HG02763 (cell line): Measurements from ENCODE around the gene DPEP3.
"Not testable (repeated sequence)": the region's sequence is repeated elsewhere in the genome, so short reads cannot be mapped to it uniquely, and the experiment has no call there.

Source experiments
- ATAC-seq: cut with Tn5 transposase; IDR thresholded peaks from one replicate; pipeline ENCODE4 v1.9.1; 2021; ENCODE audit warnings: mild to moderate bottlenecking, moderate library complexity; ENCODE audit not compliant: unreplicated experiment

Gene DPEP3, protein sequence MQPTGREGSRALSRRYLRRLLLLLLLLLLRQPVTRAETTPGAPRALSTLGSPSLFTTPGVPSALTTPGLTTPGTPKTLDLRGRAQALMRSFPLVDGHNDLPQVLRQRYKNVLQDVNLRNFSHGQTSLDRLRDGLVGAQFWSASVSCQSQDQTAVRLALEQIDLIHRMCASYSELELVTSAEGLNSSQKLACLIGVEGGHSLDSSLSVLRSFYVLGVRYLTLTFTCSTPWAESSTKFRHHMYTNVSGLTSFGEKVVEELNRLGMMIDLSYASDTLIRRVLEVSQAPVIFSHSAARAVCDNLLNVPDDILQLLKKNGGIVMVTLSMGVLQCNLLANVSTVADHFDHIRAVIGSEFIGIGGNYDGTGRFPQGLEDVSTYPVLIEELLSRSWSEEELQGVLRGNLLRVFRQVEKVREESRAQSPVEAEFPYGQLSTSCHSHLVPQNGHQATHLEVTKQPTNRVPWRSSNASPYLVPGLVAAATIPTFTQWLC

DNA sequence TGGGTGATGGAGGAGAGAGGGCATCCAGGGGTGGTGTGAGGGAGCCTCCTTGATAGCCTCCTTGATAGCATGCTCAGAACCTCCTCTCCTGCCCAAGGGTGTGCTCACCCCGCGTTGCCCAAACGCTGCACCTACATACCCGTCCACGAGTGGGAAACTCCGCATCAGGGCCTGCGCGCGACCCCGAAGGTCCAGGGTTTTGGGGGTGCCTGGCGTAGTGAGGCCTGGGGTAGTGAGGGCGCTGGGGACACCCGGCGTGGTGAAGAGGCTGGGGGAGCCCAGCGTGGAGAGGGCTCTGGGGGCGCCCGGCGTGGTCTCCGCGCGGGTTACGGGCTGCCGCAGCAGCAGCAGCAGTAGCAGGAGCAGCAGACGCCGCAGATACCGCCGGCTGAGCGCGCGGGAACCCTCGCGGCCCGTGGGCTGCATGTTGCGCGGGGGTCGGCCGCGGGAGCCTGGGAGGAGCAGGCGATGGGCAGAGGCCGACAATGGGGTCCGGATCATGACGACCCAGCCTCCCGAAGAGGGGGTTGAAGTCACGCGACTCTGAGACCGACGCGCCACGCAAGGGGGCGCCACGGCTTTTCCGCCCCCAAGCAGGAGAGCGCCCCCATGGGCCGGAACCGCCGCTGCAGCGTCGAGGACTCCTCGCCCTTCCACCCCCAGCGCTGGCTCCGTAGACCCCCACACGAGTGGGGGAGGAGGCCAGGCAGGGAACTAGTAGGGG is at the start of gene DPEP3:
Gene DPEP3, minus strand, starts transcription at position 545 of the 724 bp plus-strand sequence. Its CDS starts 119 bp downstream, at position 426.
- ATAC-seq, result no peak

DNA sequence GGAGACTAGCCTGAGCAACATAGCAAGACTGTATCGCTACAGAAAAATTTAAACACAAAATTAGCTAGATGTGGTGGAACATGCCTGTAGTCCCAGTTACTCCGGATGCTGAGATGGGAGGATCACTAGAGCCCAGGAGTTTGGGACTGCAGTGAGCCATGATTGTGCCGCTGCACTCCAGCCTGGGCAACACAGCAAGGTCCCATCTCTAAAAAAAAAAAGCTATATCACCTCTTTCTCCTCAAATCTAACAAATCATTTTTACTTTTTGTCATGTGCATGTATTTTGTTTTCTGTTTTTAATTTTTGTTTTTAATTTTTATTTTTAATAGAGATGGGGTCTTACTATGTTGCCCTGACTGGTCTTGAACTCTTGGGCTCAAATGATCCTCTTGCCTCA is 48.7 kb upstream of the DPEP3 start:
- no peak for ATAC-seq

DNA sequence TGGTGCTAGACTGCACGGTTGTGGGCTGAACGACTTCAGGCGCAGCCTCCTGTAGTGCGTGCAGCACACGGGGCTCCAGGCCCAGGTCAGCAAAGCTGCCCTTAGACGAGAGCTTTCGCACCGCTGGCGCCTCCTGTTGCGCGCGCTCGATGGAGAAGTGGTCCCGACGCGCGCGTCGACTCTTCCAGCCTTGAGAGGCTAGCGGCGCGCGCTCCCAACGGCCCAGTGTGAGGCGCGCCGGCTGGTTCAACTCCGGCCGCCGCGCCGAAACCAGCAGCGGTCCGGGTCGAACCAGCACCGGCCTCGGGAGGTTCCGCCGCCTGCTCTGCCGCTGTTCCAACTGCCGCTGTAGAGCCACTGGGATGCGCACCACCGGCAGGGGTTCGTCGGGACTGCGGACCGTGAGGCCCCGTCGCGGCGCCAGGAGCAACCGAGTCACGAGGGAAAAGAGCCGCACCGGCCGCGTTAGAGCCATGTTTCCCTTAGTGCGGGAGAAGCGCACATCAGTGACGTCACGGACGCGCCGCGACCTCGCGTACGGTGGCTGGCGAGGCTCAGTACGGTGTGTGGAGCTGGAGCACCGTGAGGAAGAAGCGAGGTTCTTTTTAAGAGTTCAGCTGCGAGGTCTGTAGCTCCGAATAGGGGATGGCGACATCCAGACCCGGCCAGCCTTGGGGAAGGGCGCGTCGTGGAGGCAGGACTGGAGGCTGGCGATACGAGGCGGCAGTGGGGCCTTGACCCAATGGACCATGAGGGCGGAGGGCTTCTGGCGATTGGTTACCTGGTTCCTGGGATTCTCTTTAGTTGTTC is 42.6 kb upstream of the DPEP3 start, which contains the start of the genes DDX28 and DUS2:
Gene DDX28, minus strand, starts transcription at position 505 of the 810 bp plus-strand sequence. Its CDS starts 30 bp downstream, at position 475.
Gene DUS2, plus strand, starts transcription at position 557 of the 810 bp plus-strand sequence. CDS start 14,740 bp downstream, outside the sequence.
- peak; percentile 64 for ATAC-seq

DNA sequence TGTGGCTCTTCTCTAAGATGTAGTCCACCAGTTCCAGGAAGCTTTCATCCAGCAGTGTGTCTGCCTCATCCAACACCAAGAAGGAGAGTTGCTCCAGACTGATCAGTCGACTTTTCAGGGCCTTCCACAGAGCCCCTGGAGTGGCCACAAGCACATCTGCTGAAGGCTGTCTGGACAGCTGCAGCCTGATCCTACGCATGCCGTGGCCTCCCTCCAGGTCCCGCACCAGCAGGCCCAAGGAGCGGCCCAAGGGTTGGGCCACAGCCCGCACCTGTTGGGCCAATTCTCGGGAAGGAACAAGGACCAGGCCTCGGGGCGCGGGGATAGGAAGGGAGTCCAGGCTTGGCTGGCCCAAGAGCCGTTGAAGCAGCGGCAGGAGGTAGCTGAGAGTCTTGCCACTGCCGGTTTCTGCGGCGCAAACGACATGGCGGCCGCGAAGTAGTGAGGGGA is 42.0 kb upstream of the DPEP3 start:
- ATAC-seq, result peak; percentile 13

DNA sequence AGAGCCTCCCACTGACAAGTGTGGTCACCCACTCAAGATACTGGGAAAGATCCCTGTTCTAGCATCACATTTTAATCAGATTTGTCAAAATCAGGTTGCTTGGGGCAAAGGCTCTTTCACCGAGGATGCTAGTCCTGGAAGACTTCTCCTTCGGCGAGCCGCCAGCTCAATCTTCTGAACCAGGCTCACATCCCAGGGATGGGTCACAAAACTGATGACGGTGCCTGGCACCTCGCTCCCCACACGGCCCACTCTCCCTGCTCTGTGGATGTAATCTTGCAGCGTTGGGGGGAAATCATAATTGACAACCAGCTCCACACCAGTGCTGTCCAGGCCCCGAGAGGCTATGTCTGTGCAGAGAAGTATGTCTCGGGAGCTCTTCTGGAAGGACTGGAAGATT is 41.2 kb upstream of the DPEP3 start:
- no peak for ATAC-seq

DNA sequence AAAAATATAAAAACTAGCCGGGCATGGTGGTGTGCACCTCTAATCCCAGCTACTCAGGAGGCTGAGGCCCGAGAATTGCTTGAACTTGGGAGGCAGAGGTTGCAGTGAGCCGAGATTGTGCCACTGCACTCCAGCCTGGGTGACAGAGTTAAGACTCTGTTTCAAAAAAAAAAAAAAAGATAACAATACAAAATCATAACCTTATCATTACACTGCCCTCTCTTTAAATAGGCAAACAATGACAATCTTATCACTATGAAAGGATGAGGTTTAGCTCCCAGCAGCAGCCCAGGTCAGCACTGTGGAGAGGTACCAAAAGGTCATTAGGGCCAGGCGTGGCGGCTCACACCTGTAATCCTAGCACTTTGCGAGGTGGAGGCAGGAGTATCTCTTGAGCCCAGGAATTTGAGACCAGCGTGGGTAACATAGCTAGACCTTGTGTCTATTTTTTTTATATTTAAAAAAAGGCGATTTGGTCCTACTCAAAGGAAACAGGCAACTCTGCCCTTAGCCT is 38.9 kb upstream of the DPEP3 start:
- no peak for ATAC-seq

DNA sequence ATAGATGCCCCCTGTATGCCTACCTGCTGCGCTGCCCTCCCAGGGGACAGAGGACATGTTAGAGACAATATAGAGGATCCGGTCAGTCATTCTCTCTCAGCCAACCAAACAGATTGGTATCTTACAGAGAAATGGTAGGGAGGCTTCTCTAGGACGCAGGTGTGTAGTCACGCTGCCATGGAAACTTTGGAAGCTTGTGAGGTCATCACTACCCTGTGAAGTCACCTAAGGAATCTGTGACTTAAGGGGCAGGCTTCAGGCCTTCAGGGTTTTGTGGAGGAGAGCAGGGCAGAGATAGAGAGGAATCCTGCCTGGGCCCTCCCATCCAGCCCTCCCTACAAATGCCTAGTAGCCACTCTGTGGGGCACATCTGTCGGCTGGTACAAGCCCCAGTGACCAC is 35.4 kb upstream of the DPEP3 start, which contains the start of gene DPEP2NB:
Gene DPEP2NB, minus strand, starts transcription at position 231 of the 400 bp plus-strand sequence. Its CDS starts 141 bp downstream, at position 90.
- ATAC-seq, result no peak

DNA sequence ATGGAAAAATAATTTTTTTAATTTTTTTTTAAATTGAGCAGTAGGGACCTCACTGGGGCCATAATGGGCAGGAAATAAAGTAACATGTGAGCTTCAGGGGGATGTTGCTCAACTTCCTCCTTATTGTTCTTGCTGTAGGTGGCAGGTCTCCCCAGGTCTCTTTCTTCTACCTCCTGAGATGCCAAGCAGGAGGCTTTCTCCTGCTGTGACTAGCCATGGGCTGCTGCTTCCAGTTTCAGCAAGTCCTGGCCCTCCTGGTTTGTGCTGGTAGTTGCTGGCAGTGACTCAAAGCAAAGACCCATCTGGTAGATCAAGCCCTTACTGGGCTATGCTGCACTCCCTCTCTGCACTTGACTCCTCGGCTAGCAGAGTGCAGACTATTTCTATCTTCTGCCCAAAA is 33.1 kb upstream of the DPEP3 start:
- ATAC-seq, result no peak

DNA sequence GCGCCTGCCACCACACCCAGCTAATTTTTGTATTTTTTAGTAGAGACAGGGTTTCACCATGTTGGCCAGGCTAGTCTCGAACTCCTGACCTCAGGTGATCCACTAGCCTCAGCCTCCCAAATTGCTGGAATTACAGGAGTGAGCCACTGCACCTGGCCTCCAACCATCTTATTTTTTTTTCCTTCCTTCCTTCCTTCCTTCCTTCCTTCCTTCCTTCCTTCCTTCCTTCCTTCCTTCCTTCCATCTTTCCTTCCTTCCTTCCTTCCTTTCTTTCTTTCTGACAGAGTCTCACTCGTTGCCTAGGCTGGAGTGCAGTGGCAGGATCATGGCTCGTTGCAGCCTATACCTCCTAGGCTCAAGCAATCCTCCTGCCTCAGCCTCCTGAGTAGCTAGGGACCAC is 29.6 kb upstream of the DPEP3 start:
- ATAC-seq, result not testable (repeated sequence)

DNA sequence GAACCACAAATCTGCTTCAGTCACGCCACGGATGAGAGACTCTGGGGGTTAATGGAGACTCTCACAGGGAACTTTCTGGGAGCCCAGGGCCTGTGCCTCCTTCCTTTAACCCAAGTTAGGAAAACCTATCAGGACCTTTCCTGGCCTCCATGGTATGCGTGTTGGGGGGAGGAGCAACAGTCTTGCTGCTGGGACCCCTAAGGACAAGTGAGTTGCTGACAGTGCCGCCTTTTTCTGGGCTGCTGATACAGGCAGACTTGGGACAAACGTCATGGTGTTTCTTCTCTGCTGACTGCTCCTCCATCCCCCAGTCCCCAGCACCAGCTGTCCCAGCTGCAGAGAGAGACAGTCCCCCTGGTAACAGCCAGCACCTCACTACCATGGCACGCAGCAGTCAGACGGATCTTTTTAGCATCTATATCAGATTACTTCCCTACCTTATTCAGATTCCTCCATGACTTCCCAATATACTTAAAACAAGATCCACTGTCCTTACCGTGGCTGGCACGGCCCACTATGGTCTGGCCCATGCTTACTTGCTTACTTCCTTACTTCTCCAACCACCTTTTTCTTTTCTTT is 28.9 kb upstream of the DPEP3 start:
- no peak for ATAC-seq

DNA sequence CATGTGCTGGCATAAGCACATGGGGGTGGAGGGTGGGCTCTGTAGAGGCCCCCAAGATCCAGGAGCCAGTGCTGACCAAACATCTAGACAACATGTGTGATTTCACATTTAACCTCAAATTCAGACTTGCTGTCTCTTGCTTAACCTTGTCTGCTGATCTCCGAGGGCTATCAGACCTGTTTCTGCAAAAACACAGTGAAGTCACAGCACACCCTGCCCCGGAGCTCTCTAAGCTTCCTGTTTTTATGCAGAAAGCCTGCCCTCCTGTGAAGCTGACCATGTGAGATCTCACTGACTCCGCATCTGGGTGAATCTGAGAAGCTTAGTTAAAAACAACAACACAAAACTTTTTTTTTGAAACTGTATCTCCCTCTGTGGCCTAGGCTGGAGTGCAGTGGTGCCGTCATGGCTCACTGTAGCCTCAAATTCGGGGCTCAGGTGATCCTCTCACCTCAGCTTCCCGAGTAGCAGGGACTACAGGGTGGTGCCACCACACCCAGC is 25.5 kb upstream of the DPEP3 start:
- no peak for ATAC-seq

DNA sequence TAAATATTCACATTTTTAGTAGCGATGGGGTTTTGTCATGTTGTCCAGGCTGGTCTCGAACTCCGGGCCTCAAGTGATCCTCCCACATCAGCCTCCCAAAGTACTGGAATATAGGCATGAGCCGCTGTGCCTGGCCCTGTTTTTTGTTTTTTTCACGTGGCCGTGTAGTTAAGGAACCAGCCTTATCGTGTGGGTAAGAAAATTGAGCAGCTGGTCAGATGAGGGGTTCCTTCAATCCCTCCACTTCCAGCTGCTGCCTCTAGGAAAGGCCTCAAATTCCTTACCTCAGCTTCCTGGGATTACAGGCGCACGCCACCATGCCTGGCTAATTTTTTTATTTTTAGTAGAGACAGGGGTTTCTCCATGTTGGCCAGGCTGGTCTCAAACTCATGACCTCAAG is 24.9 kb upstream of the DPEP3 start:
- no peak for ATAC-seq

DNA sequence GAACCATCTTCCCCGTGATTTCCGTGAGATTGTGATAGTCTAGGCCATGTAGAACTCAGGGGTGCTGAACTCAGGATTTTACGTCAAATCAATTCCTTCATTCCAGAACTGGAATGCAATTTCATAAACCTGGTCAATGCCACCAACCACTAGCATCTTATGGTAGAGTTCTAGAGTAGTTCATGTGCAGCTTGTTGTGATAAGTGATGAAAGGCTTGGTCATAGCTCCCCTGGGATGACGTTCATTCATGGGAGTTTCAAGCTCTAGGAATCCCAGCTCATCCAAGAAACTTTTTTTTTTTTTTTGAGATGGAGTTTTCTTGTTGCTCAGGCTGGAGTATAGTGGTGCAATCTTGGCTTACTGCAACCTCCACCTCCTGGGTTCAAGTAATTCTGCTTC is 22.7 kb upstream of the DPEP3 start:
- ATAC-seq, result no peak

DNA sequence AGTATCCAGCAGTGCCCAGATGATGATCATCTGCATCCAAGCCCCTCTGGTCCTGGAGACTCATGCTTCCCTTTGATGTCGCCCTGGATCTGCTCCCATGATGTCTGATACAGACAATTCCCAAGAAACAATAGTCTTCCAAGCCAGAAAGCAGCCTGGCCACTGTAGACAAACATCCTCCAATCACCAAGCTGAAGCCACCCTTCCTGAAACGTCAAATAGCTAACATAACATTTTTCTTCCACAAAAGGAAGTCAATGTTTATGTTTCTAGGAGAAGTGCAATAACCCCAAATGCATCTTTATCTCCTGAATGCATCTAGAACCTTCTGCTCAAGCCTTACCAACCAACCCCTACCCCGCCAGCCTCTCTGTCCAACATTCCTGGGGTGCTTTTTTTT is 20.2 kb upstream of the DPEP3 start:
- ATAC-seq, result no peak

DNA sequence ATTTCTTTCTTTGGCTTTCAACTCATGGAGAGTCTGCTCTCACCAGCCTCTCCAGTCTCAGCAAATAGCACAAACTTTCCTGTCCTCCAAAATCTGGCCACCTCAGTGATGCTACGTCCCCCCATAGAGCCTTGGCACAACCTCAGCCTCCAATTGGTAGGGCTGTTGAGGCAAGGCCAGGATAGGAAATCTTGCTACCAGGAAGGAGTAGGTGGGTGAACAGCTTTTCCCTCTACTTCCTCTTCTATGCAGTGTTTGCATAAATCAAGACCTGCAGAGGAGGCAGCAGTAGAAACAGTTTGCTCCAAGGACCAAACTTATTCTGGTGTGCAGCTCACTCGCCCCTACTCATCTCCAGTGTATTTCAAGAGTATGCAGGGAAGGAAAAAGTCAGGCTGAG is 19.7 kb upstream of the DPEP3 start:
- no peak for ATAC-seq

DNA sequence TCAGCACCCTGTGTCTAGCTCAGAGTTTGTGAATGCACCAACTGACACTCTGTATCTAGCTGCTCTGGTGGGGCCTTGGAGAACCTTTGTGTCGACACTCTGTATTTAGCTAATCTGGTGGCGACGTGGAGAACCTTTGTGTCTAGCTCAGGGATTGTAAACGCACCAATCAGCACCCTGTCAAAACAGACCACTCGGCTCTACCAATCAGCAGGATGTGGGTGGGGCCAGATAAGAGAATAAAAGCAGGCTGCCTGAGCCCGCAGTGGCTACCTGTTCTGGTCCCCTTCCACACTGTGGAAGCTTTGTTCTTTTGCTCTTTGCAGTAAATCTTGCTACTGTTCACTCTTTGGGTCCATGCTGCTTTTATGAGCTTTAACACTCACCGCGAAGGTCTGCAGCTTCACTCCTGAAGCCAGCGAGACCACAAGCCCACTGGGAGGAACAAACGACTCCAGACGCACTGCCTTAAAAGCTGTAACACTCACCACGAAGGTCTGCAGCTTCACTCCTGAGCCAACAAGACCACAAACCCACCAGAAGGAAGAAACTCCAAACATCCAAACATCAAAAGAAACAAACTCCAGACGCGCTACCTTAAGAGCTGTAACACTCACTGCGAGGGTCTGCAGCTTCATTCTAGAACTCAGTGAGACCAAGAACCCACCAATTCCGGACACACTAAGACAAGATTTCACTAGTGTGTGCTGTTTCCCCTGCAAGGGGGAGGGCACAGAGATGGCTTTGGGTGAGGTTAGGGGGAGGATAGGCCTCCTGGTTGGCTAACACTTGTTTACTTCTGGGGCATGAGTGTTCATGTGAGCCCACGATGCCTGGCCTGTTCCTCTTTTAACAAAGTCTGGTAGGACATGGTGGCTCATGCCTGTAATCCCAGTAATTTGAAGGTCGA is 18.7 kb upstream of the DPEP3 start, which contains the start of gene DPEP2:
Gene DPEP2, minus strand, starts transcription at position 706 of the 910 bp plus-strand sequence. CDS start 6,272 bp downstream, outside the sequence.
- not testable (repeated sequence) for ATAC-seq

DNA sequence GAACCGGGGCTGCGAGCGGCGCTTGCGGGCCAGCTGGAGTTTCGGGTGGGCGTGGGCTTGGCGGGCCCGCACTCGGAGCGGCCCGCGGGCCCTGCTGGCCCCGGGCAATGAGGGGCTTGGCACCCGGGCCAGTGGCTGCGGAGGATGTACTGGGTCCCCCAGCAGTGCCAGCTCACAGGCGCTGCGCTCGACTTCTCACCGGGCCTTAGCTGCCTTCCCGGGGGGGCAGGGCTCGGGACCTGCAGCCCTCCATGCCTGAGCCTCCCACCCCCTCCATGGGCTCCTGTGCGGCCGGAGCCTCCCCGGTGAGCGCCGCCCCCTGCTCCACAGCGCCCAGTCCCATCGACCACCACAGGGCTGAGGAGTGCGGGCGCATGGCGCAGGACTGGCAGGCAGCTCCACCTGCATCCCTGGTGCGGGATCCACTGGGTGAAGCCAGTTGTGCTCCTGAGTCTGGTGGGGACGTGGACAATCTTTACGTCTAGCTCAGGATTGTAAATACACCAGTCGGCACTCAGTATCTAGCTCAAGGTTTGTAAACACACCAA is 18.0 kb upstream of the DPEP3 start:
- ATAC-seq, result not testable (repeated sequence)

DNA sequence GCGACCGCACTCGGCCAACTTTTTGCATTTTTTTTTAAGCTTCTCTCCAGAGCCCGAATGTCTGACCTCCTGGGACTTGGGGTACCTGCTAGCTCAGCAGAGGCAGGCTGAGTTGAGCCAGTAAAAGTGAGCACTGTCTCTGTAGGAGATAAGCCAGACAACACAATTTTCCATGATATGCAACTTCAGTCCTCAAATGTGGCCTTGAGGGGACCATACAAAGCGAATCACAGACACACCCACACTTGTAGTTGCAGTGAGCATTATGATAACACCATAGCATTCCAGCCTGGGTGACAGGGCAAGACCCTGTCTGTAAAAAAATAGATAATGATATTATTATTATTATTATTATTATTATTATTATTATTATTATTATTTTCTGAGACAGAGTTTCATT is 16.4 kb upstream of the DPEP3 start:
- no peak for ATAC-seq
